CD14-positive monocyte (primary cell): ENCODE results near the gene CNR1. TPM values are rescaled to one million over a fixed set of nuclear protein-coding genes. Genes with fewer than 3 reads are reported as not detected.
"Not testable (repeated sequence)": the region's sequence is repeated elsewhere in the genome, so short reads cannot be mapped to it uniquely, and the experiment has no call there.

Experiments used
- DNase-seq, 3 donors: peaks; one replicate each; pipeline ENCODE4 v3.0.0-alpha.2; 2011 to 2022
- H2AFZ ChIP-seq: 2 replicates; pipeline ENCODE4 v1.6.0; 2012; ENCODE audit warnings: mild to moderate bottlenecking, low read depth, low read length, inconsistent platforms; ENCODE audit not compliant: insufficient read depth, poor library complexity, severe bottlenecking
- H3K27ac ChIP-seq, 2 donors: 1 replicate in 1 of 2; 2 replicates in 1 of 2; pipeline ENCODE4 v1.5.1; 2012 to 2013; ENCODE audit warnings: low read length in 2 of 2, control low read depth in 1 of 2, inconsistent platforms in 1 of 2, low read depth in 1 of 2, mild to moderate bottlenecking in 1 of 2
- H3K27me3 ChIP-seq, 2 donors: one replicate each; pipeline versions ENCODE4 v1.6.0 to v1.6.1; 2011 to 2013; ENCODE audit warnings: low read length in 2 of 2; ENCODE audit not compliant: control insufficient read depth in 2 of 2, insufficient read depth in 2 of 2
- H3K36me3 ChIP-seq, 2 donors: replicated peaks in 1 of 2; 1 replicate in 1 of 2; 2 replicates in 1 of 2; pipeline versions ENCODE4 v1.5.1 to v1.6.1; 2012 to 2013; ENCODE audit warnings: low read length in 2 of 2, control low read depth in 1 of 2, inconsistent platforms in 1 of 2, mild to moderate bottlenecking in 1 of 2; ENCODE audit not compliant: insufficient read depth in 2 of 2, control insufficient read depth in 1 of 2
- H3K4me1 ChIP-seq, 2 donors: 1 replicate in 1 of 2; 2 replicates in 1 of 2; pipeline versions ENCODE4 v1.5.1 to v1.6.1; 2012 to 2013; ENCODE audit warnings: low read length in 2 of 2, control low read depth in 1 of 2, inconsistent platforms in 1 of 2, mild to moderate bottlenecking in 1 of 2, moderate library complexity in 1 of 2; ENCODE audit not compliant: insufficient read depth in 2 of 2, control insufficient read depth in 1 of 2
- H3K4me2 ChIP-seq: replicated peaks from 2 replicates; pipeline ENCODE3; 2012; ENCODE audit warnings: low read length, moderate library complexity, mild to moderate bottlenecking; ENCODE audit not compliant: poor library complexity, severe bottlenecking; ENCODE audit errors: extremely low read depth
- H3K4me3 ChIP-seq, 3 experiments: fragments of 200-600 bp in 1 of 3; sonication (generic) in 1 of 3; replicated peaks in 1 of 3; 1 replicate in 2 of 3; 2 replicates in 1 of 3; pipeline ENCODE4 v1.5.1; 2011 to 2013; ENCODE audit warnings: low read length in 3 of 3, mild to moderate bottlenecking in 3 of 3, control low read depth in 2 of 3, low read depth in 2 of 3, inconsistent platforms in 1 of 3, moderate library complexity in 1 of 3
- H3K79me2 ChIP-seq: 2 replicates; pipeline ENCODE4 v1.6.0; 2012; ENCODE audit warnings: mild to moderate bottlenecking, control low read depth, inconsistent platforms, low read length, moderate library complexity; ENCODE audit not compliant: insufficient read depth
- H3K9ac ChIP-seq: 2 replicates; pipeline ENCODE4 v1.6.0; 2017; ENCODE audit warnings: low read length, mild to moderate bottlenecking; ENCODE audit not compliant: insufficient read depth, poor library complexity, severe bottlenecking
- H3K9me3 ChIP-seq, 2 donors: replicated peaks in 1 of 2; 1 replicate in 1 of 2; 2 replicates in 1 of 2; pipeline versions ENCODE4 v1.5.1 to v1.6.1; 2012 to 2013; ENCODE audit warnings: low read length in 2 of 2, control low read depth in 1 of 2; ENCODE audit not compliant: control insufficient read depth in 1 of 2, insufficient read depth in 1 of 2
- H4K20me1 ChIP-seq: 2 replicates; pipeline ENCODE4 v1.6.0; 2012; ENCODE audit warnings: mild to moderate bottlenecking, low read length, control low read depth, moderate library complexity; ENCODE audit not compliant: insufficient read depth
- H3K27ac Mint-ChIP-seq, 7 donors: one replicate each; pipeline ENCODE4 v1.8.0; 2020; ENCODE audit warnings: mild to moderate bottlenecking in 7 of 7, mixed read lengths in 7 of 7, moderate library complexity in 6 of 7, inconsistent platforms in 2 of 7
- H3K27me3 Mint-ChIP-seq, 3 donors: one replicate each; pipeline ENCODE4 v1.8.0; 2021 to 2022; ENCODE audit warnings: low read depth in 3 of 3, mild to moderate bottlenecking in 3 of 3, mixed read lengths in 3 of 3, moderate library complexity in 3 of 3, inconsistent platforms in 1 of 3
- H3K36me3 Mint-ChIP-seq, 2 donors: one replicate each; pipeline ENCODE4 v1.8.0; 2020; ENCODE audit warnings: mixed read lengths in 2 of 2, inconsistent platforms in 1 of 2, mild to moderate bottlenecking in 1 of 2
- H3K4me1 Mint-ChIP-seq: one replicate; pipeline ENCODE4 v1.8.0; 2020; ENCODE audit warnings: mild to moderate bottlenecking, mixed read lengths
- H3K4me3 Mint-ChIP-seq, 2 donors: one replicate each; pipeline ENCODE4 v1.8.0; 2020; ENCODE audit warnings: mild to moderate bottlenecking in 2 of 2, mixed read lengths in 2 of 2, moderate library complexity in 1 of 2
- H3K9me3 Mint-ChIP-seq, 7 donors: one replicate each; pipeline ENCODE4 v1.8.0; 2020 to 2022; ENCODE audit warnings: mixed read lengths in 7 of 7, mild to moderate bottlenecking in 6 of 7, moderate library complexity in 6 of 7, inconsistent platforms in 2 of 7
- WGBS: methylation state at CpG from one replicate; pipeline ENCODE4 v1.1.5; 2013; ENCODE audit warnings: missing lambda C conversion rate; ENCODE audit not compliant: insufficient coverage; 5-methylcytosine and 5-hydroxymethylcytosine counted together
- intact Hi-C, 2 donors: fragments of 100-400 bp; cut with micrococcal nuclease; formaldehyde crosslinking; loops; one replicate each; pipeline versions ENCODE4 v1.15.0 to v1.15.1; 2023
- polyA plus RNA-seq, 3 donors: library from polyadenylated mRNA; depleted of rRNA in 1 of 3; unstranded in 2 of 3; stranded (reverse) in 1 of 3; fragments of 300-500 nt in 2 of 3; fragments of >200 nt in 1 of 3; fragmentation: Illumina TruSeq in 2 of 3; gene quantifications; 1 replicate in 2 of 3; 2 replicates in 1 of 3; pipeline ENCODE4 v1.2.3, GENCODE V29; 2012 to 2021
- TF ChIP-seq, protein P1 (sequence below): fragments of 200-600 bp; IDR thresholded peaks from one replicate; pipeline ENCODE4 v1.8.0; 2022; ENCODE audit warnings: antibody characterized with exemption, mild to moderate bottlenecking

The CNR1 gene
- polyA plus RNA-seq, 3 donors: 0.04 to 0.07 TPM; not detected in 1

DNA sequence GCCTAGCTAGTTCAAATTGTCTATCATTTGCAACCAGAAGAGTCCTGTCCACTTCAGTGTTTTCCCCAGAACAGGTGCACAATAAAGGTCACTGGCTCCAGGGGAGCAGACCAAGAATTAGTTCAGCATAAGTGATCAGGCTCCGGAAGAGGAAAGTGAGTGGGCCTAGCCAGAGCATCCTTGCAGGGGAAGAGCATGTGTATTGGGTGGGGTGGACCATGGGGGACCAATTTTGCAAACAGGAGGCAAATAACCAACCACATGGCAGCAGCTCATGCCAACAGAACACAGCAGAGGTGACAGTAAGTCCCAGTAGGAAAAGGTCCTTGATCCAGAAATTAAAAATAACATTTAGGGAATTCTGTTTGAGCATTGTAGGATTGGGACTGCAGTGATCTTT lies 43.2 kb upstream of the CNR1 start:
- H2AFZ ChIP-seq: no peak overlapping the region

DNA sequence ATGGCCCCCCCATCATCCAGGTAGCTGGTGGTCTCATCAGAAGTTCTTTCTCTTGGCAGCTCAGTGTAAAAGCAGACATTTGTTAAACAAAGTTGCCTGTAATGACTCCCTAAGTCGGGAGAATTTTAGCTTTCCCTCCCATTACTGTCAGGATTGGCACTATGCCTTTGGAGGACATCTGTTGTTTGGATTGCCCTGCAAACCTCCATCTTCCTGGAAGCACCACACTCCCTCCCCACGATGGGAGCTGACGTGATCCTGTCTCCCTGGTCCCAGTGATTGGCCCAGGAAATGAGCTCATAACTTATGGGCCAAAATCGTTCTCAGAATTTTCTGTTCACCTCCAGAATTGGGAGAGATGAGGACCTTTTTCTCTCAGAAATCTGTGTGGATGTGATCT lies 42.6 kb upstream of the CNR1 start:
- H3K9ac ChIP-seq: no peak overlapping the region
- H3K79me2 ChIP-seq: no peaks in the 10 kb centered on the region
- H3K9me3 Mint-ChIP-seq: peaks cover 2 to 10% (median 6%) of the 10 kb centered on the region in 7 donors
- peak overlapping the region in 1 of 7 donors; percentile 40 for H3K27ac Mint-ChIP-seq
- 82% methylated on average over 4 of the region's 4 CpGs for WGBS
- H3K4me3 Mint-ChIP-seq: no peak overlapping the region
- DNase-seq: no peak
- H3K27me3 Mint-ChIP-seq: peaks cover 0 to 8% (median 2%) of the 10 kb centered on the region in 3 donors
- H3K27ac ChIP-seq: no peak overlapping the region
- H3K4me1 ChIP-seq: no peaks in the 10 kb centered on the region
- no peaks in the 10 kb centered on the region for H4K20me1 ChIP-seq
- no peak overlapping the region for H3K4me3 ChIP-seq
- H3K4me1 Mint-ChIP-seq: no peaks in the 10 kb centered on the region
- H3K27me3 ChIP-seq: no peaks in the 10 kb centered on the region
- H3K36me3 ChIP-seq: no peaks in the 10 kb centered on the region
- intact Hi-C loops: no loop called here
- TF ChIP-seq, protein P1, sequence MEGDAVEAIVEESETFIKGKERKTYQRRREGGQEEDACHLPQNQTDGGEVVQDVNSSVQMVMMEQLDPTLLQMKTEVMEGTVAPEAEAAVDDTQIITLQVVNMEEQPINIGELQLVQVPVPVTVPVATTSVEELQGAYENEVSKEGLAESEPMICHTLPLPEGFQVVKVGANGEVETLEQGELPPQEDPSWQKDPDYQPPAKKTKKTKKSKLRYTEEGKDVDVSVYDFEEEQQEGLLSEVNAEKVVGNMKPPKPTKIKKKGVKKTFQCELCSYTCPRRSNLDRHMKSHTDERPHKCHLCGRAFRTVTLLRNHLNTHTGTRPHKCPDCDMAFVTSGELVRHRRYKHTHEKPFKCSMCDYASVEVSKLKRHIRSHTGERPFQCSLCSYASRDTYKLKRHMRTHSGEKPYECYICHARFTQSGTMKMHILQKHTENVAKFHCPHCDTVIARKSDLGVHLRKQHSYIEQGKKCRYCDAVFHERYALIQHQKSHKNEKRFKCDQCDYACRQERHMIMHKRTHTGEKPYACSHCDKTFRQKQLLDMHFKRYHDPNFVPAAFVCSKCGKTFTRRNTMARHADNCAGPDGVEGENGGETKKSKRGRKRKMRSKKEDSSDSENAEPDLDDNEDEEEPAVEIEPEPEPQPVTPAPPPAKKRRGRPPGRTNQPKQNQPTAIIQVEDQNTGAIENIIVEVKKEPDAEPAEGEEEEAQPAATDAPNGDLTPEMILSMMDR: no peak
- no peak overlapping the region for H3K4me2 ChIP-seq
- no peak overlapping the region for H2AFZ ChIP-seq
- H3K36me3 Mint-ChIP-seq: no peaks in the 10 kb centered on the region
- H3K9me3 ChIP-seq: no peaks in the 10 kb centered on the region

More for the DNA sequence above, 43.2 kb upstream of the CNR1 start:
- DNase-seq: no peak
- Mint-ChIP-seq H3K4me3 (no peak overlapping the region), H3K36me3 (no peaks in the 10 kb centered on the region), H3K4me1 (no peaks in the 10 kb centered on the region), H3K9me3 (peaks cover 2 to 7% (median 4%) of the 10 kb centered on the region in 7 donors), H3K27ac (no peak overlapping the region), H3K27me3 (peaks cover 0 to 8% (median 2%) of the 10 kb centered on the region in 3 donors)
- Histone ChIP-seq H3K36me3 (no peaks in the 10 kb centered on the region), H3K4me2 (no peak overlapping the region), H3K9me3 (no peaks in the 10 kb centered on the region), H3K79me2 (no peaks in the 10 kb centered on the region), H3K27me3 (no peaks in the 10 kb centered on the region), H3K9ac (no peak overlapping the region), H3K4me1 (no peaks in the 10 kb centered on the region), H4K20me1 (no peaks in the 10 kb centered on the region), H3K4me3 (no peak overlapping the region), H3K27ac (no peak overlapping the region)
- intact Hi-C loops: no loop called here
- TF ChIP-seq, protein P1: no peak
- 71% methylated on average over 1 of the region's 1 CpG for WGBS

DNA sequence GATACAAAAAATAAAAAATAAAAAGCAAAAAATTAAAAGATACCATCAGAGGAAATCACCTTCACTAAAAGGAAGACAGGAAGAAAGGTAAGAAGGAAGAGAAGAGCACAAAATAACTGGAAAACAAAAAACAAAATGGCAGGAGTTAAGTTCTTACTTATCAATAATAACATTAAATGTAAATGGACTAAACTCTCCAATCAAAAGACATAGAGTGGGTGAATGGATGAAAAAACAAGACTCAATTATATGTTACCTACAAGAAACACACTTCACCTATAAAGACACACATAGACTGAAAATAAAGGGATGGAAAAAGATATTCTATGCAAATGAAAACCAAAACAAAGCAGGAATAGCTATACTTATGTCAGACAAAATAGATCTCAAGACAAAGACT lies 35.6 kb upstream of the CNR1 start:
- Mint-ChIP-seq H3K9me3 (peaks cover 10 to 28% (median 12%) of the 10 kb centered on the region in 7 donors), H3K27ac (peak overlapping the region in 1 of 7 donors; percentile 47)
- H3K9ac ChIP-seq, H3K9me3 ChIP-seq, H3K4me1 Mint-ChIP-seq, H3K4me1 ChIP-seq, H3K36me3 ChIP-seq, H3K27ac ChIP-seq, H3K27me3 Mint-ChIP-seq, H3K4me3 ChIP-seq, H3K4me2 ChIP-seq, H2AFZ ChIP-seq, DNase-seq, H3K4me3 Mint-ChIP-seq, H4K20me1 ChIP-seq, H3K27me3 ChIP-seq, H3K79me2 ChIP-seq, intact Hi-C loops, H3K36me3 Mint-ChIP-seq: not testable (repeated sequence)
